GM18861 (cell line): ENCODE results near the gene UGT2B17.
"Not testable (repeated sequence)": the region's sequence is repeated elsewhere in the genome, so short reads cannot be mapped to it uniquely, and the experiment has no call there.

ENCODE experiments used
- ATAC-seq: cut with Tn5 transposase; IDR thresholded peaks from one replicate; pipeline ENCODE4 v1.9.1; 2021; ENCODE audit not compliant: unreplicated experiment

Gene UGT2B17

GRCh38 chr4:68569466-68570121 lies 6.5 kb downstream of the UGT2B17 start:
- peak; percentile 34 for ATAC-seq

DNA sequence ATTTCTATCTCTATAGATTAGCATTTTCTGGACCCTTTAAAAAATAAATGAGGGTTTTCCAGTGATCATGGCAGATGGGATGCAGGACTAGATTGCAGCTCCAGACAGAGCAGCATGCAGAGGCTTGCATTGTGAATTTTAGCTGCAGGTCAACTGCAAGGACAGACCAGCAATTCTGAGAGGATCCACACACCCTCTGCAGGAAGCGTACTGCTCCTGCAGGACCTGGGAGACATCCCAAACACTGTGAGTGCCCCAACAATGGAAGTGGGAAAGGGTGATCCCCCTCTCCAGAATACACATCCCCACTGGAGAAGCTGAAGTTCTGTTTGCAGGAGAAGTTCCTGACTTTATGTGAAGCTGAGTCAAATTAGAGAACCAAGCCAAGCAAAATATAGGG lies 7.1 kb downstream of the UGT2B17 start:
- peak; percentile 6 for ATAC-seq

DNA sequence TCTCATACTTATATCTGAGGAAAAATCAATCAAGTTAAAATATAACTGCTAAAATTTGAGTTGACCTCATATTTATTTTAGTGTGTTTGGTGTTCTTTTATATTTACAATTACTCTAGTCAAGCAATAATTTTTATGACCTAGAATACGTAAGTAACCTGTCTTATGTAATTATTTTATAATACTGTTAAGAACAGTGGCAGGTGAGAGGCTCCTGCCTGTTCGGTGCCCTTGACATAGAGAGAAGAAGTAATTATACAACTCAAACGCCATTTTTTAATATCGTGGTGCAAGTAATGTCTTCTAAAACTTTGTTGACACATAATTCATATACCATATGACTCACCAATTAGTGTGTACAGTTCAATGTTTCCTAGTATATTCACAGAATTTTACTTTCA lies 7.6 kb downstream of the UGT2B17 start:
- not testable (repeated sequence) for ATAC-seq

- ATAC-seq = not testable (repeated sequence)
These were observed 9.8 kb downstream of the UGT2B17 start for GRCh38 chr4:68566364-68566763.

DNA sequence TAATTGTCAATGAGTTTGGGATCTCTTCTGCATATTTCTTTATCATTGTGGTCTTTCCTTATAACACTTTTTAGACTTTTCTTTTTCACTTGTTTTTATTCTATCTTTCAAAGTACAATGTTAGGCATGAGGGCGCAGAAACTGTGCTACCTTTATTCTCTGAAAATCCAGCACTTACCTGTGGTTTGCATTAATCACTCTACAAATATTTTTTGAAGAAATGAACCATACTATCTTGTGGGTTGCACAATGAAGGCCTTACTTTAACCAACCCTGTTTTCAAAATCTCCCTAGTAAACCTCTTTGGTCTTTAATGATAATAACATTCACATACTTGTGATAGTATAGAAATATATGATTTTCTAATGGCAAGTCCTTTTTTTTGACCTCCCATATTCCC lies 11.0 kb downstream of the UGT2B17 start:
- not testable (repeated sequence) for ATAC-seq

DNA sequence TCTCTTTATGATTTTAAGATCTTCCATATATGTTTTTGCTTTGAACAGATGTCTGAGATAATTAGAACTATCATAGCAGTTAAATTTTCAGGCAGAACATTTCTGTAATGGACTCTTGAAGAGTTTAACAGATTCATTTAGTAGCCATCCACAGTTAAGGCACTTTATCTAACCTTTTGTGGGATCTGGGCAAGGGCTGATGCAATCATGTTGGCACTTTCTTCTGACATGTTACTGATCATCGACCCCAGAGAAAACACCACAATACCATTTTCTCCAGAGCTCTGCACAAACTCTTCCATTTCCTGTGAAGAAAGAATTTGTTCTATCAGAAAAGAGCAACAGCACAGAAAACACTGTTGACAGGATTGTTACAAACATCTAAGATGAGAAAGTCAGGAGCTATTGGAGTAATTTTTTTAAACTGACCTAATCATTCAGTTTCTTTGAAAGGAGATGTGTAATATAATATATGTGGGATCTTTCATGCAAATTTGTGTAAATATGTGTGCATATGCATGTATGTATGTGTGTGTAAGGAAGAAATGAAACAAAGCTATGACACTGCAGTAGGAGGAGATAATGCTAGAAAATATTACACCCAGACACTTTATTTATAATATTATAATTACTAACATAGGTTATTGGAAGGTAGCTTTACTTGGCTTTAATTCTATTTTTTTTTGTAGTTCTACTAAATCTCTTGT lies 15.6 kb downstream of the UGT2B17 start:
- ATAC-seq = not testable (repeated sequence)

GRCh38 chr4:68553830-68554229 lies 22.3 kb downstream of the UGT2B17 start:
- peak; percentile 51 for ATAC-seq

DNA sequence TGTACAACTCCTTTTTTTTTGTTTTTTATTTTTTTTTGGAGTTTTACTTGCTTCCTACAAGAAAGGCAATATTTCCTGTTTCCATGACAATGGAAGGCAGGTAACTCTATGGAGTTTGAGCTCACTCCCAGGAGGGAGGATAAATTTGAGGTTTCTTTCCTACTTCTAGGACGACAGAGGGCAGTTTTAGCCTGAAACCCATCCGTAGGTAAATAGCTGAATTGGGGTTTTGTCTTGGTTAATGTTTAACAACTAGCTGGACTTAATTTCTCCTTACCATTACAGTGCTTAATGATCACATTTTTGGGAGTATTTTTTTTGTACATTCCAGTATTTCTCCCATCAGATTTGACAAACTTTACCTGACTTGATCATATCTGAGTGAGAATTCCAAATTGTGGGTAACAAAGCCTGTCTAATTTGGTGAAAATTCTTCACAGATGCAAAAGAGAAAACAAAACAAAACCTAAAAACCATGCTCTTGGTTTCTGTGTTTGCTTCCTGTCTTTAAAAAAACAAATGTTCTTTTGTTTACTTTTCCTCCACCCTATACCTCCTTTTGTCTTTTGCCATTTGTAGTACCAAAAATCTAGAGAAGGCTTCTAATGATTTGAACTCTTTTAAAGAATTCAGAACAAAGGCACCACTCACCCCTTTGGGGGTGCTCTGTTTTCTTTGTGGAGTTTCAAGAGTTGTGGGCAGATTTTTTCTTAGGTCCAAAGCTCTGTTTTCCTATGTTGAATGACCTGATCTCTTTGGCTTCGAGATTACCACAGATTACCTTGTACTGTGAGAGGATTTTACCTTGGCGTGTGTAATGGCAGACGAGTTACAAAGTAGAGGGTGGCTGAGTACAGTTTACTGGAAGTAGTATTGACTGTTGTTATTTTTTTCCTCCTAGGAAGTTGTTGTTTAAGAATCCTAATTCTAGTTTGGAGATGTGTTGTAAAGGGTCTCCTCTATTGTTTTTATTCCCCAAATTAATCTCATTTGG lies 23.0 kb downstream of the UGT2B17 start:
- peak; percentile 61 for ATAC-seq

DNA sequence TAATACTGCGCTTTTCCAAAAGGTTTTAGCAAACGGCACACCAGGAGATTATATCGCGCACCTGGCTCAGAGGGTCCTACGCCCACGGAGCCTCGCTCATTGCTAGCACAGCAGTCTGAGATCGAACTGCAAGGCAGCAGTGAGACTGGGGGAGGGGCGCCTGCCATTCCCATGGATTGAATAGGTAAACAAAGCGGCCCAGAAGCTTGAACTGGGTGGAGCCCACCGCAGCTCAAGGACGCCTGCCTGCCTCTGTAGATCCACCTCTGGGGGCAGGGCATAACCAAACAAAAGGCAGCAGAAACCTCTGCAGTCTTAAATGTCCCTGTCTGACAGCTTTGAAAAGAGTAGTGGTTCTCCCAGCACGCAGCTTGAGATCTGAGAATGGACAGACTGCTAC lies 33.4 kb downstream of the UGT2B17 start:
- not testable (repeated sequence) for ATAC-seq

DNA sequence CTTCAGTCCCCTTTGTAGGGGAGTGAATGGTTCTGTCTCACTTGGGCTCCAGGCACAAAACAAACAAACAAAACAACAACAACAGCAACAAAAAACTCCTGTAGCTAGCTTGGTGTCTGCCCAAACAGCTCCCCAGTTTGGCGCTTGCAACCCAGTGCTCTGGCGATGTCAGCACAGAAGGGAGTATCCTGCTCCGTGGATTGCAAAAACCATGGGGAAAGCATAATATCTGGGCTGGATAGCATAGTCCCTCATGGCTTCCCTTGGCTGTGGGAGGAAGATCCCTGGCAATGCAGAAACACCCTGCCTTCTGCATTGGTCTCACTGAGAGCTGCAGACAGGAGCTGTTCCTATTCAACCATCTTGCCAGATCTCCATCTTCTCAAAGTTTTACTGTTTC lies 39.7 kb downstream of the UGT2B17 start:
- no peak for ATAC-seq

DNA sequence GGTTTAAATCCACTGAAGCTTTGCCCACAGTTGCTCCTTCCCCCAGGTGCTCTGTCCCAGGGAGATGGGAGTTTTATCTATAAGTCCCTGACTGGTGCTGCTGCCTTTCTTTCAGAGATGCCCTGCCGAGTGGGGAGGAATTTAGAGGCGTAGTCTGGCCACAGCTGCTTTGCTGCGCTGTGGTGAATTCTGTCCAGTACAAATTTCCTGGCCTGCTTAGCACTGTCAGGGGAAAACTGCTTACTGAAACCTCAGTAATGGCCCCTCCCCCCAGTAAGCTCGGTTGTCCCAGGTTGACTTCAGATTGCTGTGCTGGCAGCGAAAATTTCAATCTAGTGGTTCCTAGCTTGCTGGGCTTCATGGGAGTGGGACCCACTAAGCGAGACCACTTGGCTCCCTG lies 40.1 kb downstream of the UGT2B17 start:
- no peak for ATAC-seq

- ATAC-seq = not testable (repeated sequence)
These were observed 53.9 kb downstream of the UGT2B17 start for GRCh38 chr4:68522232-68522631.

DNA sequence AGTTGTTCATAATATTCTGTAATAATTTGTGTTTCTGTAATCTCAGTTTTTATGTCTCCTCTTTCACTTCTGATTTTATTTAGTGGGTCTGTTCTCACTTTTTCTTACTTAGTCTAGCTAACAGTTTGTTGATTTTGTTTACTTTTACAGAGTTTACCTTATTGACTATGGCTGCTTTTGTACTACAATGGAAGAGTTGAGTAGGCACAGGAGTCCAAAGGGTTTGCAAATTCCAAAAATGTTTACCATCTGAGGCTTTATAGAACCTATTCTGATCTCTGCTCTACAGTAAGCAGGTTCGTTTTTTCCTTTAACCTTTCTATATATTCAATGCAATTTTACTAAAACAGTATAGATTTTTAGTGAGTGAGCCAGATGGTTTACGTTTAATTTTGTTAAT lies 55.1 kb downstream of the UGT2B17 start:
- ATAC-seq = no peak

GRCh38 chr4:68518889-68519288 lies 57.2 kb downstream of the UGT2B17 start:
- ATAC-seq = no peak

DNA sequence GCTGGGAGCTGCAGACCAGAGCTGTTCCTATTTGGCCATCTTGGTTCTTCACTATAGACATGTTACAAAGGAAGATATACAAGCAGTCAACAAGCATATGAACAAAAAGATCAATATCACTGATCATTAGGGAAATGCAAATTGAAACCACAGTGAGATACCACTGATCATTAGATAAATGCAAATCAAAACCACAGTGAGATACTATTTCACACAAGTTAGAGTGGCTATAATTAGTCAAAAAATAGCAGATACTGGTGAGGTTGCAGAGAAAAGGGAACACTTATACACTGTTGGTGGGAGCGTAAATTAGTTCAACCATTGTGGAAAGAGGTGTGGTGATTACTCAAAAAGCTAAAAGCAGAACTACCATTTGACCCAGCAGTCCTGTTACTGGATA lies 70.7 kb downstream of the UGT2B17 start:
- peak; percentile 64 for ATAC-seq

DNA sequence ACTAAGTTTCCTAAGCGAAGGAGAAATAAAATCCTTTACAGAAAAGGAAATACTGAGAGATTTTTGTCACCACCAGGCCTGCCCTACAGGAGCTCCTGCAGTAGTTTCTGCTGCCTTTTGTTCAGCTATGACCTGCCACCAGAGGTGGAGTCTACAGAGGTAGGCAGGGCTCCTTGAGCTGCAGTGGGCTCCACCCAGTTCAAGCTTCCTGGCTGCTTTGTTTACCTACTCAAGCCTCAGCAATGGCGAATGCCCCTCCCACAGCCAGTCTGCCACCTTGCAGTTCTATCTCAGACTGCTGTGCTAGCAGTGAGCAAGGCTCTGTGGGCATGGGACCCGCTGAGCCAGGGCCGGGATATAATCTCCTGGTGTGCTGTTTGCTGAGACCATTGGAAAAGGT lies 71.3 kb downstream of the UGT2B17 start:
- not testable (repeated sequence) for ATAC-seq

DNA sequence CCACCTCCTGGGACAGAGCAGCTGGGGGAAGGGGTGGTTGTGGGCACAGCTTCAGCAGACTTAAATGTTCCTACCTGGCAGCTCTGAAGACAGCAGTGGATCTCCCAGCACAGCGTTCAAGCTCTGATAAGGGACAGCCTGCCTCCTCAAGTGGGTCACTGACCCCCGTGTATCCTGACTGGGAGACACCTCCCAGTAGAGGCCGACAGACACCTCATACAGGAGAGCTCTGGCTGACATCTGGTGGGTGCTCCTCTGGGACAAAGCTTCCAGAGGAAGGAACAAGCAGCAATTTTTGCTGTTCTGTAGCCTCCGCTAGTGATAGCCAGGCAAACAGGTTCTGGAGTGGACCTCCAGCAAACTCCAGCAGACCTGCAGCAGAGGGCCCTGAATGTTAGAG lies 72.7 kb downstream of the UGT2B17 start:
- not testable (repeated sequence) for ATAC-seq

DNA sequence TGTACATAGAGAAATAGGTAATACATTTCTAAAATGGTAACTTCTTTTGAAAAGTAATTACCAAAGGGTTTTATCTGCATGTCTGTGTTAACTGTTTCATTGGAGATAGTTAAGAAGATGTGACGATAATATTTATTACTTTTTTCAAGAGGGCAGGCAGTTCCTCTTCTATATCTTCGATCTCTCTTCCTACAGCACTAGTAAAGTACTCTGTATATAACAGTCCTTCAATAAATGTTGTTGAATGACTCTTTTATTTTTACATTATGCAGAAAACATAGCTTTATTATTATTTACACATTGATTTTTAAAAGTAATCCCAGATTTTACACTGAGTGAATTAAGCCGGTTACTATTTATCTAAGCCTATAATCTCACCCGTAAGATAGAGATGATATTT lies 77.1 kb downstream of the UGT2B17 start:
- no peak for ATAC-seq

GRCh38 chr4:68498413-68499007 lies 77.6 kb downstream of the UGT2B17 start:
- peak; percentile 84 for ATAC-seq

GRCh38 chr4:68494688-68495087 lies 81.4 kb downstream of the UGT2B17 start:
- no peak for ATAC-seq

GRCh38 chr4:68490826-68491457 lies 85.2 kb downstream of the UGT2B17 start:
- no peak for ATAC-seq
